ENCODE results near the gene DSG1. TPM values are rescaled to one million over a fixed set of nuclear protein-coding genes. Genes with fewer than 3 reads are reported as not detected.
"Not testable (repeated sequence)": the region's sequence is repeated elsewhere in the genome, so short reads cannot be mapped to it uniquely, and the experiment has no call there.

DSG1 gene
- total RNA-seq, 1 experiment from 2014 or later: not detected

DNA sequence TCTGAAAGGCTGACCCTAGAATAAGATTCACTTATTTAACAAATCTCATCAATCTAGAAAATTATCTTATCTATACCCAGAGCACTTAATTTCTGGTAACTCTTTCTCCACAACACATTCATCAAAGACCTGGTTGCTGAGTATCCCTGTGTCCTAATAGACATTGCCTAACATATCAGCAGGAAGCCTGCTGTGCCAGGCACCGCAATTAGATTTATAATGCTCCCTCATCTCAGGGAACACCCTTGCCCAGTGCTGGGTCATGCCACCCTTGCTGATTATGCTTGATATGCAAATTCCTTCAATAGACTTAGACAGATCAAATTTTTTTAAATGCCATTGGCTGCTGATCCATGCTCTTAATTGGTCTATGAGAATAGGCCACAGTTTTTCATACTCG lies 3.8 kb downstream of the DSG1 start:
- POLR2A ChIA-PET: interaction anchor here (1.0 kb wide), 1 partner anchor 16 kb away, joined by 3 read pairs; no protein-coding TSS in a partner anchor
- TF ChIP-seq, protein P1, sequence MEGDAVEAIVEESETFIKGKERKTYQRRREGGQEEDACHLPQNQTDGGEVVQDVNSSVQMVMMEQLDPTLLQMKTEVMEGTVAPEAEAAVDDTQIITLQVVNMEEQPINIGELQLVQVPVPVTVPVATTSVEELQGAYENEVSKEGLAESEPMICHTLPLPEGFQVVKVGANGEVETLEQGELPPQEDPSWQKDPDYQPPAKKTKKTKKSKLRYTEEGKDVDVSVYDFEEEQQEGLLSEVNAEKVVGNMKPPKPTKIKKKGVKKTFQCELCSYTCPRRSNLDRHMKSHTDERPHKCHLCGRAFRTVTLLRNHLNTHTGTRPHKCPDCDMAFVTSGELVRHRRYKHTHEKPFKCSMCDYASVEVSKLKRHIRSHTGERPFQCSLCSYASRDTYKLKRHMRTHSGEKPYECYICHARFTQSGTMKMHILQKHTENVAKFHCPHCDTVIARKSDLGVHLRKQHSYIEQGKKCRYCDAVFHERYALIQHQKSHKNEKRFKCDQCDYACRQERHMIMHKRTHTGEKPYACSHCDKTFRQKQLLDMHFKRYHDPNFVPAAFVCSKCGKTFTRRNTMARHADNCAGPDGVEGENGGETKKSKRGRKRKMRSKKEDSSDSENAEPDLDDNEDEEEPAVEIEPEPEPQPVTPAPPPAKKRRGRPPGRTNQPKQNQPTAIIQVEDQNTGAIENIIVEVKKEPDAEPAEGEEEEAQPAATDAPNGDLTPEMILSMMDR (IDR thresholded peaks at IDR 0.05; ENCODE audit: unreplicated experiment): no peak
- CTCF ChIA-PET: no interaction called here
- H3K4me1 Mint-ChIP-seq (ENCODE audit: insufficient read depth, unreplicated experiment): peaks cover 8% of the 10 kb centered on the region
- intact Hi-C loops (cut with micrococcal nuclease): no loop called here
- H3K36me3 Mint-ChIP-seq (ENCODE audit: insufficient read depth, unreplicated experiment): no peaks in the 10 kb centered on the region
- H3K27me3 Mint-ChIP-seq (ENCODE audit: insufficient read depth, unreplicated experiment): no peaks in the 10 kb centered on the region
- BruUV-seq (replicated peaks): no TSS peak
- peak; percentile 20 for DNase-seq (ENCODE audit: unreplicated experiment)
- no peak overlapping the region for H3K27ac Mint-ChIP-seq (ENCODE audit: low read depth, unreplicated experiment)
- no peaks in the 10 kb centered on the region for H3K9me3 Mint-ChIP-seq (ENCODE audit: unreplicated experiment)
- H3K4me3 Mint-ChIP-seq (ENCODE audit: unreplicated experiment): no peak overlapping the region

DNA sequence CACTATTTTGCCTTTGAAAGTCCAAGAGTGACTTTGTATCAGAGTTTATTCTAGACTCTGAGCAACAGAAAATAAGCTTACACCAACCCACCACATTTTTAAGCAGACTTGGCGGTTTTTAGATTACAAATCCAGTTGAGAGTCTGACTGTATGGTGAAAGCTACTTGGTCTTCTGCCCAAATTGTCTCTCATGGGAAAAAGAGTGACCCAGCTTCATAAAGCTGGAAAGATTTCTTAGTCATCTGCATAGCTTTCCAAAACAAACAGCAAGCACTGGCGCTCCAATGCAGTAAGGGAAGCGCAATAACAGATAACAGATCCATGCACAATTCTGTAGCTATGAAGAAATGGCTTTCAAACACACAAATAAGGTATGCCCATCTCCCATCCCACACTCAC lies 7.1 kb downstream of the DSG1 start:
- intact Hi-C loops (cut with micrococcal nuclease): loop anchor here (1.0 kb wide), 1 partner anchor 51 kb away; no protein-coding TSS in a partner anchor
- POLR2A ChIA-PET: interaction anchor here (0.7 to 4.3 kb wide), 21 partner anchors 8 to 284 kb away, joined by 3 to 20 read pairs (median 5); partner anchors contain the start of genes DSC2 and DSG3
- Mint-ChIP-seq H3K27me3 (ENCODE audit: insufficient read depth, unreplicated experiment) (no peaks in the 10 kb centered on the region), H3K27ac (ENCODE audit: low read depth, unreplicated experiment) (peak overlapping the region; percentile 50), H3K4me1 (ENCODE audit: insufficient read depth, unreplicated experiment) (peaks cover 8% of the 10 kb centered on the region), H3K9me3 (ENCODE audit: unreplicated experiment) (no peaks in the 10 kb centered on the region), H3K4me3 (ENCODE audit: unreplicated experiment) (no peak overlapping the region), H3K36me3 (ENCODE audit: insufficient read depth, unreplicated experiment) (no peaks in the 10 kb centered on the region)
- DNase-seq (ENCODE audit: unreplicated experiment): peak; percentile 94
- BruUV-seq (replicated peaks): no TSS peak
- TF ChIP-seq, protein P1 (IDR thresholded peaks at IDR 0.05; ENCODE audit: unreplicated experiment): no peak
- CTCF ChIA-PET: interaction anchor here (0.6 to 1.2 kb wide), 5 partner anchors 14 to 155 kb away, joined by 3 to 4 read pairs (median 3); no protein-coding TSS in a partner anchor

DNA sequence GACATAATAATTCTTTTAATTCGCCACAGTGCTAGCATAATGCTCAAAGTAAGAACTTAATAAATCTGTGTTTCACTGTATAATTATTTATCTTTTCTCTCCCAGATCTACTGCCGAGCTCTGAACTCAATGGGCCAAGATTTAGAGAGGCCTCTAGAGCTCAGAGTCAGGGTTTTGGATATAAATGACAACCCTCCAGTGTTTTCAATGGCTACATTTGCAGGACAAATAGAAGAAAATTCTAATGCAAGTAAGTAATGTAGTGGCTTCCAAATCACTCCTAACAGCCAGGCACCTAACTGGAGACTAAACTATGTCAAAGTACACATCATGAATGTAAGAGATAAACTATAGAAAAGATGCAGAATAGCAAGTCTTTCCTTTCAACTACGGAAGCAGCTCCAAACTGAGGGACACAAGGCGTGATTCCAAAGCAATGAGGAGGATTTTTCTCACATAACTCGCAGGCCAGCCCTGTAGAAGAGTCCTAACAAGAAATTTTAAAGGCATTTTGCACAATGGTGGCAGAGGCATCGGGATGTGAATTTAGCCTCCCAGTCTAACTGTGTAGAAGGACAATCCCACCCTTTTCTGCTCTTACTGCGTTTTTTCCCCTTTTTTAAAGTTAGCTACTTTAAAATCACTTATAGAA lies 12.0 kb downstream of the DSG1 start:
- no TSS peak for BruUV-seq (replicated peaks)
- Mint-ChIP-seq H3K9me3 (ENCODE audit: unreplicated experiment) (no peaks in the 10 kb centered on the region), H3K27me3 (ENCODE audit: insufficient read depth, unreplicated experiment) (no peaks in the 10 kb centered on the region), H3K4me3 (ENCODE audit: unreplicated experiment) (no peak overlapping the region), H3K27ac (ENCODE audit: low read depth, unreplicated experiment) (no peak overlapping the region), H3K36me3 (ENCODE audit: insufficient read depth, unreplicated experiment) (no peaks in the 10 kb centered on the region), H3K4me1 (ENCODE audit: insufficient read depth, unreplicated experiment) (peaks cover under 1% of the 10 kb centered on the region)
- TF ChIP-seq, protein P1 (IDR thresholded peaks at IDR 0.05; ENCODE audit: unreplicated experiment): no peak
- DNase-seq (ENCODE audit: unreplicated experiment): no peak
- intact Hi-C loops (cut with micrococcal nuclease): no loop called here
- ChIA-PET CTCF (no interaction called here), POLR2A (interaction anchor here (2.1 kb wide), 1 partner anchor 55 kb away, joined by 7 read pairs; no protein-coding TSS in a partner anchor)

DNA sequence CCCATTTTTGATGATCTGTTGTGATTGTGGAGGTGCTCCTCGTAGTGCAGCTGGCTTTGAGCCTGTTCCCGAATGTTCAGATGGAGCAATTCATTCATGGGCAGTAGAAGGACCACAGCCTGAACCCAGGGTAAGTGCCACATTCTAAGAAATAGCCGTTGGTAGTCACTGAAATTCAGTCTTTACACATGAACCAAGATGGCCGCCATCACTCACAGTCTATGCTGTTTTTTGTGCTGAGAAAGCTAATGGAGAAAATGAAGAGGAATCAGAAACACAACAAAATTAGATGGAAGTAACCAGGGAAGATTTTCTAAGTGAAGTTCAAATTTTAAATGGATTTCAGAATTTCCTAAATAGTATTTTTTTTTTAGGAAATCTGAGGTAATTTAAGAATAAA lies 25.5 kb downstream of the DSG1 start:
- Mint-ChIP-seq H3K9me3 (ENCODE audit: unreplicated experiment) (no peaks in the 10 kb centered on the region), H3K27me3 (ENCODE audit: insufficient read depth, unreplicated experiment) (no peaks in the 10 kb centered on the region), H3K27ac (ENCODE audit: low read depth, unreplicated experiment) (no peak overlapping the region), H3K4me3 (ENCODE audit: unreplicated experiment) (no peak overlapping the region), H3K36me3 (ENCODE audit: insufficient read depth, unreplicated experiment) (no peaks in the 10 kb centered on the region), H3K4me1 (ENCODE audit: insufficient read depth, unreplicated experiment) (no peaks in the 10 kb centered on the region)
- CTCF ChIA-PET: interaction anchor here (1.1 kb wide), 1 partner anchor 9 kb away, joined by 3 read pairs; no protein-coding TSS in a partner anchor
- TF ChIP-seq, protein P1 (IDR thresholded peaks at IDR 0.05; ENCODE audit: unreplicated experiment): no peak
- POLR2A ChIA-PET: no interaction called here
- intact Hi-C loops (cut with micrococcal nuclease): no loop called here
- BruUV-seq (replicated peaks): no TSS peak
- DNase-seq (ENCODE audit: unreplicated experiment): no peak

DNA sequence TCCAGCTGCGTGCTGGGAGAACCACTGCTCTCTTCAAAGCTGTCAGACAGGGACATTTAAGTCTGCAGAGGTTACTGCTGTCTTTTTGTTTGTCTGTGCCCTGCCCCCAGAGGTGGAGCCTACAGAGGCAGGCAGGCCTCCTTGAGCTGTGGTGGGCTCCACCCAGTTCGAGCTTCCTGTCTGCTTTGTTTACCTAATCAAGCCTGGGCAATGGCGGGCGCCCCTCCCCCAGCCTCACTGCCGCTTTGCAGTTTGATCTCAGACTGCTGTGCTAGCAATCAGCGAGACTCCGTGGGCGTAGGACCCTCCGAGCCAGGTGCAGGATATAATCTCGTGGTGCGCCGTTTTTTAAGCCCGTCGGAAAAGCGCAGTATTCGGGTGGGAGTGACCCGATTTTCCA lies 35.4 kb downstream of the DSG1 start:
- H3K27ac Mint-ChIP-seq (ENCODE audit: low read depth, unreplicated experiment); intact Hi-C loops (cut with micrococcal nuclease); H3K4me1 Mint-ChIP-seq (ENCODE audit: insufficient read depth, unreplicated experiment); BruUV-seq (replicated peaks); H3K36me3 Mint-ChIP-seq (ENCODE audit: insufficient read depth, unreplicated experiment); CTCF ChIA-PET; DNase-seq (ENCODE audit: unreplicated experiment); H3K27me3 Mint-ChIP-seq (ENCODE audit: insufficient read depth, unreplicated experiment); H3K9me3 Mint-ChIP-seq (ENCODE audit: unreplicated experiment); POLR2A ChIA-PET; H3K4me3 Mint-ChIP-seq (ENCODE audit: unreplicated experiment): not testable (repeated sequence)

All from MCF 10A (cell line).